Measurements from ENCODE around the gene MAPK8. TPM values are rescaled to one million over a fixed set of nuclear protein-coding genes. Genes with fewer than 3 reads are reported as not detected.
A peak's percentile ranks its signal among the peaks of the same experiment; 100 is the strongest.

MAPK8 gene
- polyA plus RNA-seq, 3 donors: 18.4 to 21.1 (median 18.5) TPM

DNA sequence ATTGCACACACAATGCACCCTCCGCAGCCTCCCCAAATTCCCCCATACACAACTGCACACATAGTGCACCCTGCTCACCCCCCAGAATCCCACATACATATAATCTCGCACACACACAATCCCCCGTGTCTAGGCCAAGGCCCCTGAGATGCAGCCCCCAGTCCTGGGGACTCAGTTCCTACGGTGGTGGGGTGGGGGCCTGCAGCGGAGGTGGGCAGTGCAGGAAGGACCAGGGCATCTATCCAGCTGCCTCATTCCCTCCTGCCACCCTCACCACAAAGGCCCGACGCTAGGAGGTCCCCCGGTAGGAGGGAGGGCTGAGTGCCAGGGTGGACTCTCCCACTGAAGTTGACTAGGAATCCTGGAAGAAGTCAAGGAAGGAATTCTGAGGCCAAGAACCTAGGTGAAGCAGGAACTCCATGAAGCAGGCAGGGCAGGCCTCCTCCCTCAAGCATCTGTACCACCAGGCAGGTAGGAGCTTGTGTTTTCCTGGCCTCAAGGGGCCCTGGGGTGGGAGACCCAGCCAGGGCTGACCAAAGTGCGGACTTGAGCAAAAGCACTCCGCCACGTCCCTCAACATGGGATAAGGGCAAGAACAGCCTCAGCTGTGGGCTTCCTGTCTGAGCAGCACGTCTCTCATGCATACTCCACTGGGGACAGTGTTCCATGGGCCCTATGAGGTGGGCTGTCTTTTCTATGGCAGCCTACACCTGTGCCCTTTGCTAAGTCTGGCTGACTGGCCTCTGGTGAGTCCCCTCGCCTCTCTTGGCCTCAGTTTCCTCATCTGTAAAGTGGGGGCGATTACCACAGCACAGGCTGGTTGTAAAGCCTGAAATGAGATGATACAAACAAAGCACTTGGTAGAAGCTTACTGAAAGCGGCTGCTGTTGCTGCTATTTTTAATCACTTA lies 145.7 kb downstream of the MAPK8 start:
- Mint-ChIP-seq H3K27me3 (ENCODE audit: low read depth in 3 of 3) (peaks cover 0 to 3% (median 1%) of the 10 kb centered on the region in 3 donors), H3K4me1 (peaks cover 14% of the 10 kb centered on the region), H3K27ac (no peak overlapping the region), H3K9me3 (no peaks in the 10 kb centered on the region), H3K36me3 (no peaks in the 10 kb centered on the region), H3K4me3 (no peak overlapping the region)
- Histone ChIP-seq H3K4me3 (replicated peaks in 1 of 3; ENCODE audit: low read depth in 2 of 3, low read length in 3 of 3) (no peak overlapping the region), H3K4me1 (ENCODE audit: control insufficient read depth in 1 of 2, insufficient read depth in 2 of 2, low read length in 2 of 2) (peaks cover 17% of the 10 kb centered on the region in 2 donors), H4K20me1 (ENCODE audit: insufficient read depth, low read length) (no peaks in the 10 kb centered on the region), H3K79me2 (ENCODE audit: insufficient read depth, low read length) (no peaks in the 10 kb centered on the region), H3K27ac (ENCODE audit: low read depth in 1 of 2, low read length in 2 of 2) (no peak overlapping the region), H3K27me3 (ENCODE audit: control insufficient read depth in 2 of 2, insufficient read depth in 2 of 2, low read length in 2 of 2) (no peaks in the 10 kb centered on the region), H3K4me2 (replicated peaks; ENCODE audit: extremely low read depth, low read length, poor library complexity, severe bottlenecking) (no peak overlapping the region), H3K9me3 (replicated peaks in 1 of 2; ENCODE audit: control insufficient read depth in 1 of 2, insufficient read depth in 1 of 2, low read length in 2 of 2) (no peaks in the 10 kb centered on the region), H3K36me3 (replicated peaks in 1 of 2; ENCODE audit: control insufficient read depth in 1 of 2, insufficient read depth in 2 of 2, low read length in 2 of 2) (no peaks in the 10 kb centered on the region), H2AFZ (ENCODE audit: insufficient read depth, low read depth, low read length, poor library complexity, severe bottlenecking) (no peak overlapping the region), H3K9ac (ENCODE audit: insufficient read depth, low read length, poor library complexity, severe bottlenecking) (no peak overlapping the region)
- no peak for DNase-seq
- 85% methylated on average over 7 of the region's 15 CpGs for WGBS (ENCODE audit: insufficient coverage)
- intact Hi-C loops (cut with micrococcal nuclease): no loop called here
- TF ChIP-seq, protein P1, sequence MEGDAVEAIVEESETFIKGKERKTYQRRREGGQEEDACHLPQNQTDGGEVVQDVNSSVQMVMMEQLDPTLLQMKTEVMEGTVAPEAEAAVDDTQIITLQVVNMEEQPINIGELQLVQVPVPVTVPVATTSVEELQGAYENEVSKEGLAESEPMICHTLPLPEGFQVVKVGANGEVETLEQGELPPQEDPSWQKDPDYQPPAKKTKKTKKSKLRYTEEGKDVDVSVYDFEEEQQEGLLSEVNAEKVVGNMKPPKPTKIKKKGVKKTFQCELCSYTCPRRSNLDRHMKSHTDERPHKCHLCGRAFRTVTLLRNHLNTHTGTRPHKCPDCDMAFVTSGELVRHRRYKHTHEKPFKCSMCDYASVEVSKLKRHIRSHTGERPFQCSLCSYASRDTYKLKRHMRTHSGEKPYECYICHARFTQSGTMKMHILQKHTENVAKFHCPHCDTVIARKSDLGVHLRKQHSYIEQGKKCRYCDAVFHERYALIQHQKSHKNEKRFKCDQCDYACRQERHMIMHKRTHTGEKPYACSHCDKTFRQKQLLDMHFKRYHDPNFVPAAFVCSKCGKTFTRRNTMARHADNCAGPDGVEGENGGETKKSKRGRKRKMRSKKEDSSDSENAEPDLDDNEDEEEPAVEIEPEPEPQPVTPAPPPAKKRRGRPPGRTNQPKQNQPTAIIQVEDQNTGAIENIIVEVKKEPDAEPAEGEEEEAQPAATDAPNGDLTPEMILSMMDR (IDR thresholded peaks at IDR 0.05): no peak

DNA sequence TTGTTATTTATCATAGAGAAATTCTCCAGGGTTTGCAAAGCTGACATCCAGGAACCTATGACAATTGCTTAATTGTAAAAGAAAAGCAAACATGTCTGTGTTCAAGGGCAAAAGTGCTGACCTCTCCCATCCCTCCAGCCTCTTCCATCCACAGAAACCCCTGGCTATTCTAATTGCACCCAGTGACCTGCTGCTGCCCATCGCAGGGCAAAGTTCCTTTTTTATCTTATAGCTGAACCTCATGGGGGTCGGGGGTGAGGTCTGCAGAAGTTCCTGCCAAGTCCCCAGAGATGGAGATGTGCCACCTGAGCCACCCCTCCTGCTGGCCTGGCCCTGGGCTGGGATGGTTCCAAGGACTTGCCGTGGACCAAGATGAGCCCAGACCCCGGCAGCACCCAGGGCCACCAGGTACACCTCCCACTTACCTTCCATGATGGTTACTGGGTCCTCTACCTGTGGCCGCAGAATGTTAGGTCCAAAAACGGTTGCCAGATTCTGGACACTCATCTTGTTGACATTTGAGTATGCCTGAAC lies 146.5 kb downstream of the MAPK8 start:
- Histone ChIP-seq H3K36me3 (replicated peaks in 1 of 2; ENCODE audit: control insufficient read depth in 1 of 2, insufficient read depth in 2 of 2, low read length in 2 of 2) (no peaks in the 10 kb centered on the region), H4K20me1 (ENCODE audit: insufficient read depth, low read length) (no peaks in the 10 kb centered on the region), H3K79me2 (ENCODE audit: insufficient read depth, low read length) (no peaks in the 10 kb centered on the region), H3K27ac (ENCODE audit: low read depth in 1 of 2, low read length in 2 of 2) (no peak overlapping the region), H3K9ac (ENCODE audit: insufficient read depth, low read length, poor library complexity, severe bottlenecking) (no peak overlapping the region), H3K27me3 (ENCODE audit: control insufficient read depth in 2 of 2, insufficient read depth in 2 of 2, low read length in 2 of 2) (no peaks in the 10 kb centered on the region), H3K4me2 (replicated peaks; ENCODE audit: extremely low read depth, low read length, poor library complexity, severe bottlenecking) (no peak overlapping the region), H3K9me3 (replicated peaks in 1 of 2; ENCODE audit: control insufficient read depth in 1 of 2, insufficient read depth in 1 of 2, low read length in 2 of 2) (no peaks in the 10 kb centered on the region), H2AFZ (ENCODE audit: insufficient read depth, low read depth, low read length, poor library complexity, severe bottlenecking) (no peak overlapping the region), H3K4me1 (ENCODE audit: control insufficient read depth in 1 of 2, insufficient read depth in 2 of 2, low read length in 2 of 2) (peaks cover 20% of the 10 kb centered on the region in 2 donors), H3K4me3 (replicated peaks in 1 of 3; ENCODE audit: low read depth in 2 of 3, low read length in 3 of 3) (no peak overlapping the region)
- Mint-ChIP-seq H3K36me3 (no peaks in the 10 kb centered on the region), H3K27ac (peak overlapping the region in 1 of 7 donors; percentile 62), H3K4me1 (peaks cover 16% of the 10 kb centered on the region), H3K9me3 (no peaks in the 10 kb centered on the region), H3K4me3 (no peak overlapping the region), H3K27me3 (ENCODE audit: low read depth in 3 of 3) (peaks cover 0 to 3% (median 1%) of the 10 kb centered on the region in 3 donors)
- DNase-seq: no peak
- 92% methylated on average over 5 of the region's 6 CpGs for WGBS (ENCODE audit: insufficient coverage)
- TF ChIP-seq, protein P1 (IDR thresholded peaks at IDR 0.05): no peak
- intact Hi-C loops (cut with micrococcal nuclease): no loop called here
